ENCODE data around the gene FAM171A1. TPM values are rescaled to one million over a fixed set of nuclear protein-coding genes. Genes with fewer than 3 reads are reported as not detected.

Gene FAM171A1
- total RNA-seq, 2 experiments from 2014 or later, result 11.1 to 11.7 TPM

GRCh38 chr10:15368101-15368855 lies 2.8 kb downstream of the FAM171A1 start:
- Mint-ChIP-seq H3K27me3 (peaks cover 50% of the 10 kb centered on the region), H3K36me3 (ENCODE audit: low read depth) (no peaks in the 10 kb centered on the region), H3K9me3 (no peaks in the 10 kb centered on the region), H3K4me1 (peaks cover 12% of the 10 kb centered on the region), H3K27ac (no peak overlapping the region), H3K4me3 (no peak overlapping the region)
- no peak for DNase-seq
- CTCF ChIA-PET, result no interaction called here
- POLR2A ChIA-PET, result no interaction called here

- H3K9me3 Mint-ChIP-seq, result no peaks in the 10 kb centered on the region
- CTCF ChIA-PET, result interaction anchor here (1.2 kb wide), 1 partner anchor 13 kb away, joined by 3 read pairs; no protein-coding TSS in a partner anchor
These were observed 3.6 kb downstream of the FAM171A1 start for GRCh38 chr10:15367296-15368085.

GRCh38 chr10:15365692-15366091 lies 5.4 kb downstream of the FAM171A1 start:
- H3K36me3 Mint-ChIP-seq (ENCODE audit: low read depth), result no peaks in the 10 kb centered on the region
- H3K27me3 Mint-ChIP-seq, result peaks cover 45% of the 10 kb centered on the region
- CTCF ChIA-PET, result interaction anchor here (0.6 kb wide), 2 partner anchors 10 to 364 kb away, joined by 3 to 4 read pairs; no protein-coding TSS in a partner anchor
- H3K4me1 Mint-ChIP-seq, result peaks cover 9% of the 10 kb centered on the region
- POLR2A ChIA-PET, result no interaction called here
- DNase-seq, result no peak
- H3K9me3 Mint-ChIP-seq, result no peaks in the 10 kb centered on the region
- no peak overlapping the region for H3K4me3 Mint-ChIP-seq
- no peak overlapping the region for H3K27ac Mint-ChIP-seq

More at GRCh38 chr10:15367296-15368085, 3.6 kb downstream of the FAM171A1 start:
- no peaks in the 10 kb centered on the region for H3K36me3 Mint-ChIP-seq (ENCODE audit: low read depth)
- no peak overlapping the region for H3K27ac Mint-ChIP-seq
- H3K4me3 Mint-ChIP-seq, result no peak overlapping the region
- peaks cover 50% of the 10 kb centered on the region for H3K27me3 Mint-ChIP-seq
- H3K4me1 Mint-ChIP-seq, result peaks cover 9% of the 10 kb centered on the region
- no peak for DNase-seq
- POLR2A ChIA-PET, result no interaction called here

GRCh38 chr10:15364001-15364400 lies 7.1 kb downstream of the FAM171A1 start:
- Mint-ChIP-seq H3K27me3 (peaks cover 40% of the 10 kb centered on the region), H3K4me1 (peaks cover 11% of the 10 kb centered on the region), H3K36me3 (ENCODE audit: low read depth) (no peaks in the 10 kb centered on the region), H3K9me3 (no peaks in the 10 kb centered on the region), H3K4me3 (no peak overlapping the region), H3K27ac (no peak overlapping the region)
- ChIA-PET POLR2A (no interaction called here), CTCF (interaction anchor here (0.6 kb wide), 1 partner anchor 540 kb away, joined by 3 read pairs; no protein-coding TSS in a partner anchor)
- no peak for DNase-seq

GRCh38 chr10:15363031-15363430 lies 8.1 kb downstream of the FAM171A1 start:
- Mint-ChIP-seq H3K4me1 (peaks cover 11% of the 10 kb centered on the region), H3K36me3 (ENCODE audit: low read depth) (no peaks in the 10 kb centered on the region), H3K4me3 (no peak overlapping the region), H3K27me3 (peaks cover 30% of the 10 kb centered on the region), H3K27ac (no peak overlapping the region), H3K9me3 (no peaks in the 10 kb centered on the region)
- ChIA-PET CTCF (no interaction called here), POLR2A (no interaction called here)
- DNase-seq, result no peak

- H3K4me3 Mint-ChIP-seq, result no peak overlapping the region
- H3K4me1 Mint-ChIP-seq, result peaks cover 11% of the 10 kb centered on the region
- H3K27ac Mint-ChIP-seq, result no peak overlapping the region
- DNase-seq, result peak; percentile 36
- ChIA-PET POLR2A (no interaction called here), CTCF (no interaction called here)
- H3K9me3 Mint-ChIP-seq, result no peaks in the 10 kb centered on the region
- H3K27me3 Mint-ChIP-seq, result peaks cover 18% of the 10 kb centered on the region
- no peaks in the 10 kb centered on the region for H3K36me3 Mint-ChIP-seq (ENCODE audit: low read depth)
These were observed 10.0 kb downstream of the FAM171A1 start for GRCh38 chr10:15361131-15361530.

GRCh38 chr10:15360566-15360965 lies 10.5 kb downstream of the FAM171A1 start:
- Mint-ChIP-seq H3K36me3 (ENCODE audit: low read depth) (no peaks in the 10 kb centered on the region), H3K27me3 (peaks cover 18% of the 10 kb centered on the region)

GRCh38 chr10:15353471-15354017 lies 17.5 kb downstream of the FAM171A1 start:
- H3K36me3 Mint-ChIP-seq (ENCODE audit: low read depth), result no peaks in the 10 kb centered on the region
- no peak overlapping the region for H3K27ac Mint-ChIP-seq
- H3K9me3 Mint-ChIP-seq, result no peaks in the 10 kb centered on the region
- no peak overlapping the region for H3K4me3 Mint-ChIP-seq
- no peak for DNase-seq
- POLR2A ChIA-PET, result no interaction called here
- no peaks in the 10 kb centered on the region for H3K4me1 Mint-ChIP-seq
- H3K27me3 Mint-ChIP-seq, result peaks cover 2% of the 10 kb centered on the region
- CTCF ChIA-PET, result no interaction called here

More at GRCh38 chr10:15360566-15360965, 10.5 kb downstream of the FAM171A1 start:
- Mint-ChIP-seq H3K9me3 (no peaks in the 10 kb centered on the region), H3K27ac (no peak overlapping the region), H3K4me1 (peaks cover 11% of the 10 kb centered on the region), H3K4me3 (no peak overlapping the region)
- no peak for DNase-seq
- CTCF ChIA-PET, result no interaction called here
- POLR2A ChIA-PET, result no interaction called here

GRCh38 chr10:15352836-15353235 lies 18.3 kb downstream of the FAM171A1 start:
- no peaks in the 10 kb centered on the region for H3K9me3 Mint-ChIP-seq
- no peaks in the 10 kb centered on the region for H3K36me3 Mint-ChIP-seq (ENCODE audit: low read depth)
- no peak overlapping the region for H3K27ac Mint-ChIP-seq
- DNase-seq, result no peak
- POLR2A ChIA-PET, result no interaction called here
- no peaks in the 10 kb centered on the region for H3K4me1 Mint-ChIP-seq
- peaks cover 2% of the 10 kb centered on the region for H3K27me3 Mint-ChIP-seq
- CTCF ChIA-PET, result no interaction called here
- no peak overlapping the region for H3K4me3 Mint-ChIP-seq

- Mint-ChIP-seq H3K36me3 (ENCODE audit: low read depth) (no peaks in the 10 kb centered on the region), H3K4me1 (no peaks in the 10 kb centered on the region), H3K9me3 (no peaks in the 10 kb centered on the region), H3K4me3 (no peak overlapping the region), H3K27ac (no peak overlapping the region), H3K27me3 (peaks cover 2% of the 10 kb centered on the region)
- CTCF ChIA-PET, result no interaction called here
- DNase-seq, result no peak
- POLR2A ChIA-PET, result no interaction called here
These were observed 18.9 kb downstream of the FAM171A1 start for GRCh38 chr10:15352201-15352600.

- Mint-ChIP-seq H3K27me3 (peaks cover 2% of the 10 kb centered on the region), H3K36me3 (ENCODE audit: low read depth) (no peaks in the 10 kb centered on the region), H3K27ac (no peak overlapping the region), H3K4me3 (no peak overlapping the region), H3K4me1 (no peaks in the 10 kb centered on the region), H3K9me3 (no peaks in the 10 kb centered on the region)
- DNase-seq, result no peak
- ChIA-PET CTCF (interaction anchor here (0.6 kb wide), 1 partner anchor 115 kb away, joined by 4 read pairs; no protein-coding TSS in a partner anchor), POLR2A (no interaction called here)
These were observed 19.8 kb downstream of the FAM171A1 start for GRCh38 chr10:15351099-15351820.

GRCh38 chr10:15349112-15349511 lies 22.0 kb downstream of the FAM171A1 start:
- Mint-ChIP-seq H3K27ac (no peak overlapping the region), H3K4me3 (no peak overlapping the region), H3K27me3 (peaks cover 2% of the 10 kb centered on the region), H3K36me3 (ENCODE audit: low read depth) (no peaks in the 10 kb centered on the region), H3K4me1 (no peaks in the 10 kb centered on the region), H3K9me3 (no peaks in the 10 kb centered on the region)
- POLR2A ChIA-PET, result no interaction called here
- CTCF ChIA-PET, result interaction anchor here (1.0 kb wide), 1 partner anchor 70 kb away, joined by 3 read pairs; no protein-coding TSS in a partner anchor
- DNase-seq, result no peak

Data from activated CD4-positive, alpha-beta T cell treated with anti-CD3 and anti-CD28 coated beads, Interleukin-2, amount 10 ng/mL, durations not matched to agents 7 days and 5 days (primary cell).